Endothelial cell of umbilical vein (primary cell): ENCODE measurements around the gene FARP1. TPM values are rescaled to one million over a fixed set of nuclear protein-coding genes. Genes with fewer than 3 reads are reported as not detected.
A peak's percentile ranks its signal among the peaks of the same experiment; 100 is the strongest.

Source experiments
- BruUV-seq: library from RNA; stranded (reverse); fragments of 400-500 nt; replicated peaks from 2 replicates; lab custom pipeline; 2021; lab: Mats Ljungman, UMichigan
- CTCF ChIA-PET: fragments of 300-600, 350-600 bp; sonication (Branson Sonifier 250); formaldehyde crosslinking; loops from one replicate; lab custom pipeline; 2021; ENCODE audit warnings: antibody characterized with exemption, inconsistent platforms; lab: Charles Lee
- POLR2A ChIA-PET: fragments of 300-600, 350-600 bp; sonication (Branson Sonifier 250); formaldehyde crosslinking; loops from one replicate; lab custom pipeline; 2021; ENCODE audit warnings: antibody characterized with exemption, inconsistent platforms; lab: Charles Lee
- DNase-seq: peaks from one replicate; pipeline ENCODE4 v3.0.0-alpha.2; 2011; ENCODE audit warnings: low read depth, low spot score
- FAIRE-seq: peaks from 2 replicates; lab custom pipeline; 2011; peaks lifted over from hg19 to GRCh38; lab: Jason Lieb, UNC
- H2AFZ ChIP-seq: 2 replicates; pipeline ENCODE4 v1.6.0; 2012; ENCODE audit warnings: low read depth, low read length, control low read depth, inconsistent platforms
- H3K27ac ChIP-seq: 2 replicates; pipeline ENCODE4 v1.5.1; 2011; ENCODE audit warnings: low read depth, mild to moderate bottlenecking, control low read depth, low read length, moderate library complexity; ENCODE audit not compliant: insufficient read depth
- H3K27me3 ChIP-seq, 2 experiments: 2 replicates each; pipeline versions ENCODE4 v1.6.0 to v1.6.1; 2011; ENCODE audit warnings: low read length in 2 of 2, mixed read lengths in 1 of 2; ENCODE audit not compliant: control insufficient read depth in 2 of 2, insufficient read depth in 2 of 2
- H3K36me3 ChIP-seq, 2 experiments: 2 replicates in 1 of 2; 3 replicates in 1 of 2; pipeline ENCODE4 v1.5.1; 2011; ENCODE audit warnings: low read length in 2 of 2, mild to moderate bottlenecking in 1 of 2, moderate library complexity in 1 of 2; ENCODE audit not compliant: control insufficient read depth in 2 of 2, insufficient read depth in 2 of 2; ENCODE audit errors: extremely low read depth in 1 of 2
- H3K4me1 ChIP-seq: 3 replicates; pipeline ENCODE4 v1.5.1; 2011; ENCODE audit warnings: mild to moderate bottlenecking, low read length; ENCODE audit not compliant: control insufficient read depth, insufficient read depth; ENCODE audit errors: extremely low read depth
- H3K4me2 ChIP-seq: 2 replicates; pipeline ENCODE4 v1.6.1; 2011; ENCODE audit warnings: low read length, control low read depth, mixed read lengths; ENCODE audit not compliant: insufficient read depth
- H3K4me3 ChIP-seq, 3 experiments: fragments of 200-600 bp in 1 of 3; sonication (generic), shearing (Covaris generic) in 1 of 3; replicated peaks in 1 of 3; 2 replicates each; pipeline ENCODE4 v1.5.1; 2011 to 2016; ENCODE audit warnings: control low read depth in 3 of 3, low read length in 3 of 3, mild to moderate bottlenecking in 2 of 3, inconsistent platforms in 1 of 3, low read depth in 1 of 3, moderate library complexity in 1 of 3; ENCODE audit not compliant: insufficient read depth in 1 of 3
- H3K79me2 ChIP-seq: 2 replicates; pipeline ENCODE4 v1.6.0; 2012; ENCODE audit warnings: low read length, inconsistent platforms; ENCODE audit not compliant: control insufficient read depth, insufficient read depth
- H3K9ac ChIP-seq: replicated peaks from 2 replicates; pipeline ENCODE3; 2011; ENCODE audit warnings: low read length, control low read depth; ENCODE audit not compliant: insufficient read depth; ENCODE audit errors: extremely low read depth
- H3K9me1 ChIP-seq: replicated peaks from 3 replicates; pipeline ENCODE4 v1.6.0; 2011; ENCODE audit warnings: mild to moderate bottlenecking, low read length; ENCODE audit not compliant: control insufficient read depth, insufficient read depth; ENCODE audit errors: extremely low read depth
- H3K9me3 ChIP-seq: replicated peaks from 2 replicates; pipeline ENCODE4 v1.5.1; 2012; ENCODE audit warnings: low read length, inconsistent platforms; ENCODE audit not compliant: control insufficient read depth, insufficient read depth
- H4K20me1 ChIP-seq: replicated peaks from 2 replicates; pipeline ENCODE3; 2011; ENCODE audit warnings: mild to moderate bottlenecking, low read length; ENCODE audit not compliant: control insufficient read depth, insufficient read depth; ENCODE audit errors: extremely low read depth
- CTCF ChIP-seq, 2 donors: IDR thresholded peaks; 1 replicate in 1 of 2; 2 replicates in 1 of 2; pipeline ENCODE4 v1.5.1; 2011; ENCODE audit warnings: low read length in 2 of 2, mild to moderate bottlenecking in 2 of 2, moderate library complexity in 2 of 2, control low read depth in 1 of 2, inconsistent platforms in 1 of 2, low read depth in 1 of 2; ENCODE audit not compliant: insufficient read depth in 1 of 2; ENCODE audit errors: extremely low read depth in 1 of 2
- EZH2 ChIP-seq: IDR thresholded peaks from 2 replicates; pipeline ENCODE4 v1.6.1; 2012; ENCODE audit warnings: borderline replicate concordance, low read depth, mild to moderate bottlenecking, moderate library complexity, low read length, inconsistent platforms; ENCODE audit not compliant: severe bottlenecking
- FOS ChIP-seq: IDR thresholded peaks from 2 replicates; pipeline ENCODE4 v1.6.1; 2011; ENCODE audit warnings: mild to moderate bottlenecking, low read length, moderate library complexity, borderline replicate concordance; ENCODE audit not compliant: insufficient read depth
- JUN ChIP-seq: IDR thresholded peaks from 2 replicates; pipeline ENCODE4 v1.6.1; 2011; ENCODE audit warnings: borderline replicate concordance, low read depth; ENCODE audit not compliant: insufficient read length, insufficient read depth
- MAX ChIP-seq: IDR thresholded peaks from 2 replicates; pipeline ENCODE4 v1.6.1; 2011; ENCODE audit not compliant: insufficient read depth, insufficient read length
- POLR2A ChIP-seq: IDR thresholded peaks from 2 replicates; pipeline ENCODE4 v1.6.1; 2012; ENCODE audit warnings: low read depth, mild to moderate bottlenecking, control low read depth, low read length
- dilution Hi-C: fragments of 300-500 bp; cut with MboI; formaldehyde crosslinking; loops from one replicate; pipeline ENCODE4 v1.15.0; 2019; ENCODE audit warnings: low sequenced_read_pairs; ENCODE audit not compliant: extremely low pct_ligation_motif_present
- intact Hi-C: fragments of 100-400 bp; cut with micrococcal nuclease; formaldehyde crosslinking; loops from one replicate; pipeline ENCODE4 v1.10.0; 2022
- polyA plus RNA-seq, 4 experiments: library from polyadenylated mRNA; depleted of rRNA in 3 of 4; stranded (reverse) in 3 of 4; unstranded in 1 of 4; fragments of >200 nt; gene quantifications; 2 replicates each; pipeline versions ENCODE4 v1.2.1 to v1.2.3, GENCODE V29; 2011 to 2012; ENCODE audit warnings: missing spikeins in 1 of 4
- total RNA-seq: library from RNA; stranded (reverse); gene quantifications from 2 replicates; pipeline ENCODE4 v1.2.3, GENCODE V29; 2021

Gene FARP1
- total and polyA plus RNA-seq, 2 donors (not counting 3 experiments of a cell fraction or from before 2014, with no cell fraction given) = 19.0 to 77.7 TPM

- Histone ChIP-seq H2AFZ (no peak overlapping the region), H3K9me1 (no peaks in the 10 kb centered on the region), H3K9ac (no peak overlapping the region), H3K9me3 (no peaks in the 10 kb centered on the region), H3K79me2 (no peaks in the 10 kb centered on the region), H4K20me1 (no peaks in the 10 kb centered on the region), H3K27me3 (no peaks in the 10 kb centered on the region), H3K4me1 (no peaks in the 10 kb centered on the region), H3K4me3 (no peak overlapping the region), H3K4me2 (no peak overlapping the region), H3K36me3 (no peaks in the 10 kb centered on the region), H3K27ac (no peak overlapping the region)
- POLR2A ChIA-PET = no interaction called here
- CTCF ChIA-PET = interaction anchor here (2.4 kb wide), 1 partner anchor 11 kb away, joined by 10 read pairs; no protein-coding TSS in a partner anchor
- intact Hi-C loops = no loop called here
- TF ChIP-seq EZH2 (no peak), FOS (no peak), POLR2A (no peak), CTCF (IDR thresholded peaks at IDR 0.05; ENCODE audit: extremely low read depth in 1 of 2, insufficient read depth in 1 of 2, low read depth in 1 of 2, low read length in 2 of 2) (no peak), MAX (no peak), JUN (no peak)
- no peak for FAIRE-seq
- BruUV-seq = no TSS peak
- dilution Hi-C loops = no loop called here
- DNase-seq = peak; percentile 12
Measured at GRCh38 chr13:98279473-98280175, 136.7 kb downstream of the FARP1 start.
